GM12873 (cell line): ENCODE results near the gene RPL18A.

Experiments used
- TF ChIP-seq, protein P1 (sequence below): IDR thresholded peaks from 2 replicates; pipeline ENCODE4 v1.5.1; 2012; ENCODE audit warnings: low read depth, mild to moderate bottlenecking, moderate library complexity, low read length, control low read depth; ENCODE audit not compliant: insufficient read depth; ENCODE audit errors: missing control alignments

Gene RPL18A

DNA sequence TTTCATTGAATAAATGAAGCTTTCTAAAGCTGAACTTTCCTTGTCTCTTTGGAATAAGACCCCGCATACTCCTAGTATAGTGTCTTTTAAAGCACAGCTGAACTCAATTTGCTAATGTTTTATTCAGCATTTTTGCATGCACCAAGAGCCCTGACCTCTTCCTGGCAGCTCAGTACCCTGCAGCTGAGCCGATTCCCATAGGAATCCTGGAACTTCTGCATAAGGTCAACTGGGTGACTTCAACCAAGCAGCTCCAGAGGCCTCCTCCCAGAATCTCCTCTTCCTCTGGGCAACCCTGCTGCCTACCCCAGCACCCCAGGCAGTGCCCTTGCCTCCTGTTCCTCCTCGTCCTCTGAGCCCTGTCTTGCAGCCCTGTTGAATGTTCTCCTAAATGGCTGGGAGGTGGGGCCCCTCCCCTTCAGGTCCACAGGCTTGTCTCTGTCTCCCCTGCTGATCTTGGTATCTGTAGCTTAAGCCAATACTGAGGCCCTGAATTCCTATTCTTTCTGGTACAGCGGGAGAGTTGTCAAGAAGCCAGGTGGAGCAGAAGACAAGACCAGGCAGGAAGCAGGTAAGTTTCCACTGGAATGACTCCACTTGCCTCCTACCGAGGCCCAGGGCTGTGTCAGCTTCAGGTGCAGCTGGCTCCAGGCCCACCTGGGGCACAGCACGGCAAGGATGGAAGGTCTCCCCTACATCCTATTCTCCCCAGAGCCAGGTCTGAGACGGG is 49.5 kb downstream of the RPL18A start:
- TF ChIP-seq, protein P1, sequence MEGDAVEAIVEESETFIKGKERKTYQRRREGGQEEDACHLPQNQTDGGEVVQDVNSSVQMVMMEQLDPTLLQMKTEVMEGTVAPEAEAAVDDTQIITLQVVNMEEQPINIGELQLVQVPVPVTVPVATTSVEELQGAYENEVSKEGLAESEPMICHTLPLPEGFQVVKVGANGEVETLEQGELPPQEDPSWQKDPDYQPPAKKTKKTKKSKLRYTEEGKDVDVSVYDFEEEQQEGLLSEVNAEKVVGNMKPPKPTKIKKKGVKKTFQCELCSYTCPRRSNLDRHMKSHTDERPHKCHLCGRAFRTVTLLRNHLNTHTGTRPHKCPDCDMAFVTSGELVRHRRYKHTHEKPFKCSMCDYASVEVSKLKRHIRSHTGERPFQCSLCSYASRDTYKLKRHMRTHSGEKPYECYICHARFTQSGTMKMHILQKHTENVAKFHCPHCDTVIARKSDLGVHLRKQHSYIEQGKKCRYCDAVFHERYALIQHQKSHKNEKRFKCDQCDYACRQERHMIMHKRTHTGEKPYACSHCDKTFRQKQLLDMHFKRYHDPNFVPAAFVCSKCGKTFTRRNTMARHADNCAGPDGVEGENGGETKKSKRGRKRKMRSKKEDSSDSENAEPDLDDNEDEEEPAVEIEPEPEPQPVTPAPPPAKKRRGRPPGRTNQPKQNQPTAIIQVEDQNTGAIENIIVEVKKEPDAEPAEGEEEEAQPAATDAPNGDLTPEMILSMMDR: no peak

DNA sequence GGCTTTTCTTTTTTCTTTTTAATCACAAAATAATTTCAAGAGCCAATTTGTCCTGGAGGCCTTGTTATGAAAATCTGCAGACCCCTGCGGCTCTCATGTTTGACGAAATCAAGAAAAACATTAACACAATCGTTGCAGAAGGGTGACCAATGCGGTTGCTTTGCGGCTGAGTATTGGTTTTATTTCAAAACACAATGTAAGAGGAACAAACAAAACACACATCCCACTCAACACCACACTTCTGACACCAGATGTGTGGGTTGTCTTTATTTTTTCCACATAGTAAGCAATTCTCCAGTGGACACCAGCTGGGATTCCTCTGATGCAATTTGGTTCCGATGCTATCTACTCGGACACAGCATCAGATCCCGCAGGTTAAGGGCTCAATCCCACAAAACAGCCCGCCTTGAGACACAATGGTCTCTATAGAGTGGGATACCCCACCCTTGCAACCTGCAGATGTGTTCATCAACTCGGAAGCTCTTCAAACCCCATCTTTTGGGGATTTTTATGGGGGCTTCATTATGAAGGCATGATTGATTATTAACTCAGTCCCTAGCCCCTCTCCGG is 51.2 kb downstream of the RPL18A start:
- TF ChIP-seq, protein P1: no peak
